HG02981 (cell line): ENCODE results near the gene BIRC7.
"Not testable (repeated sequence)": the region's sequence is repeated elsewhere in the genome, so short reads cannot be mapped to it uniquely, and the experiment has no call there.

Experiments used
- ATAC-seq: cut with Tn5 transposase; IDR thresholded peaks from one replicate; pipeline ENCODE4 v1.9.1; 2021; ENCODE audit warnings: mild to moderate bottlenecking, moderate library complexity; ENCODE audit not compliant: unreplicated experiment

Gene BIRC7

DNA sequence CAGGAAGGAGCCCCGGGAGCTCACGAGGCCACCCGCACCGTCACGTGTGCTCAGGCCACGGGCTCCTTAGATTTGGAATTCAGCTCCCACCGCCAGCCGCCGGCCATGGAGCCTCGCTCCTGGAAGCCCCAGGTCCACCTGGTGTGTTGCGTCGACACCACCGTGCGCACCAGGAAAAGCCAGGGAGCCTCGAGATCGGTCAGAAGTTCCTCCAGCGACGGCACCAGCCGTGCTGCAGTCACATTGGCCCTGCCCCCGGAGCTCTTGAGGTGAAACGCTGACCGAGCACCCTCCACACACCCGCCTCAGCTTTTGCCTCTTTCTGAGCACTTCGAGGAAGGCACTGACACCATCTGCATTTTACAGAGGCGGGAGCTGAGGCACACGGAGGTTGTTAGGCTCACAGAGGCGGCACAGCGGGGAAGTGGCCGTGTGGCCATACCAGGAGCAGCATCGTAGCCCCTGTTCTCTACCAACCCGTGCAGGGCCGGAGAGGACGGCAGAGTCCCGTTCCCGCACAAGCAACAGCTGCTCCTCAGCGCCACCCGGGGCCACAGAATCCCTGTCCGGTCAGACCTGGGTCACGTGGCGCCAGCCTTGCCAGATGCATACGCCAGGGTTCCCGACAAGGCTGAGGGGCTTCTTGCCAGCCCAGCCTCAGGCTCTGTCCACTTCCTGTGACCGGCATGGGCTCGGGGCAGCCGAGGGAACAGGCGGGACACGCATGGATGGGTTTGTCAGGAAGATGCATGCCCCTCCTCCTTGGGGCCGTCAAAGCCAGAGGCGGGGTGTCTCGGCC is 11.0 kb downstream of the BIRC7 start:
- ATAC-seq: no peak

GRCh38 chr20:63247671-63248228 is 12.0 kb downstream of the BIRC7 start:
- no peak for ATAC-seq

GRCh38 chr20:63248835-63249591 is 13.3 kb downstream of the BIRC7 start:
- no peak for ATAC-seq

DNA sequence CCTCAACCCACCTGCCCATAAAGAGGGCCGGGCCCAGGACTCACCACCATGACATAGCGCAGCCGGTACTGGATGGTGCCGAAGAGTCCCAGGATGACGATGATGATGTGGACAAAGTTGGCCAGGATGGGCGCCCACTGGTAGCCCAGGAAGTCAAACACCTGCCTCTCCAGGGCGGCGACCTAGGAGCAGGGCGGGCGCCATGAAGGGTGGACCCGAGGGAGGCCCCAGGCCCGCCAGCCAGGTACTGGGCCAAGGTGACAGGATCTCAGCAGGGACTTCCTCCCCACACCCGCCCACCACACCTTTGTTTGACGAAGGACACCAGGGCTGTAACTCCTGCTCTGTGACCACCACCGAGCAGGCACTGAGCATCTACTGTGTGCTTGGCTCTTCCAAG is 14.2 kb downstream of the BIRC7 start:
- no peak for ATAC-seq

GRCh38 chr20:63251350-63251749 is 15.6 kb downstream of the BIRC7 start:
- ATAC-seq: not testable (repeated sequence)

- ATAC-seq: no peak
Observed at GRCh38 chr20:63252284-63252711, 16.6 kb downstream of the BIRC7 start.

DNA sequence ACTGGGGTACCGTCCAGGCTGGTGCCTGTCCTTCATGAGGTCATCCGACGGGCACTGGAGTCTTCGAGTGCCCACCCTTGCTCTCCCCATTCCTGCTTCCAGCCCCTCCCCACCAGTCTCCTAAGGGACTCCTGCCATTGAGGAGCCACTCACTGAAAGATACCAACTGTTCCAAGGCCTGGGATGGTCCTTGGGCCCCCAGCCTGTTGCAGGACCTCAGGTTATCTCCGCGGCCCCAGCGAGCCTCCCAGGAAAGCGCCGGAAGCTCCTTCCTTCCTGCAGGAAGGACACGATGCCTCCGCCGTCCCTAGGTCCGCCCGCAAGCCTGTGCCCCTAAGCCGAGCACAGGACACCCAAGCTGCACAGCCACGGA is 17.3 kb downstream of the BIRC7 start:
- no peak for ATAC-seq

DNA sequence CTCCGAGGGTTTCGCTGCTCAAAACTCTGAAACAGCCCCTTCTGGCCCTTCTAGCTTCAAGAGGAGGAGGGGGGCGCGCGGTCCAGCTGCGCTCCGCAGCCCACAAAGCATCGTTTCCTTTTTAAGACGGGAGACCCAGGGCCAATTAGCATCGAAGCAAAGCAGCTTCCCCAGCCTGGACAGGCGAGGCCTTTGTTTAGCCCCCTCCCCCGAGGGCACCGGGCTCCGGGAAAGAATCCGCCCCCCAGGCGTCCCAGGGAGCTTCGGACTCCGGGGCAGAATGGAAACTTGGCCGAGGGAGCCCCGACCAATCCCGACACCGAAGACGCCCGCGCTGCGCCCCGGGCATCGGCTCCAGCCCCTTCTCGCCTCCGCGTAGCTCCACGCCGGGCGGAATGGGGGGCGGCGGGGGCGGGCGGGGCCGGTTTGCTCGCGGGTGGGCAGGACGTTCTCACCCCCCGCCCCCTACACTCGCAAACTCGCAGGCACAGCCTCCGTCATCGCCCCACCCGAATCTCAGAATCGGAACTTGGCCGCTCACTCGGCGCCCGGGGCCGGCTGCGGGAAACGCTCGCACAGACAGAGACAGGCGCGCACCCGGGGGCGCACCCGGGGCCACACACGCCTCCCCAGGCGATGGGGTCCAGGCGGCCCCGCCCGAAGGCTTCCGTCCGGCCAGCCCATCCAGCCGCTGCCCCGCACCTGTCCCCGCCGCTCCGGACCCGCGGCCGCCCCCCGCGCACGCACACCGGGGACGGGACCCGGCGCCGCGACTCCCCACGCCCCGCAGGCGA is 17.9 kb downstream of the BIRC7 start:
- no peak for ATAC-seq

DNA sequence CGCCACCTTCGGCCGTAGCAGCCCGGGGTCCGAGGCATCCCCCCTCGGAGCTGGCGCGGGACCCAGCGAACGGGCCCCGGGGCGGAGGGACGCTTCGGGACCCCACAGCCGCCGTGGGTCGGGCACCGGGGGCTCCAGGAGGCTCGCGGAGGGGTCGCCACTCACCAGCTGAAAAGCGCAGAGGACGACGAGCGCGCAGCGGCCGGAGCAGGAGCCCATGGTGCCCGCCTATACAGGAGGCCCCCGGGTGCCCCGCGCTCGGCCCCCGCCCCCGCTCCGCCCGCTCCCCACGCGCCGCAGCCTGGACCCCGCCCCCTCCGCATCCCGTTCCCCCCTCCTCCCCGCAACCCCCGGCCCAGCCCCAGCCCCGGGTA is 18.5 kb downstream of the BIRC7 start, which contains the start of gene NKAIN4:
Gene NKAIN4, minus strand, starts transcription at position 232 of the 374 bp plus-strand sequence. Its CDS starts 13 bp downstream, at position 219.
- no peak for ATAC-seq

- no peak for ATAC-seq
Observed at GRCh38 chr20:63254606-63255384, 19.1 kb downstream of the BIRC7 start.

- ATAC-seq: no peak
Observed at GRCh38 chr20:63255931-63256704, 20.4 kb downstream of the BIRC7 start.

DNA sequence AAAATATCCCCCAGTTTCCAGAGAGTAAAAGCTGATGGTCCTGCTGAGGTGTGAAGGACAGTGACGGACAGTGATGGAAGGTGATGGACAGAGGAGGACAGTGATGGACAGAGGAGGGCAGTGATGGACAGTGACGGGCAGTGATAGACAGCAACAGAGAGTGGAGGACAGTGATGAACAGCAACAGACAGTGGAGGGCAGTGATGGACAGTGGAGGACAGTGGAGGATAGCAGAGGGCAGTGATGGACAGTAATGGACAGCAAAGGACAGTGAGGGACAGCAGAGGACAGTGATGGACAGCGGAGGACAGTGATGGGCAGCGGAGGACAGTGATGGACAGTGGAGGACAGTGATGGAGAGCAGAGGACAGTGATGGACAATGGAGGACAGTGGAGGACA is 21.2 kb downstream of the BIRC7 start:
- ATAC-seq: no peak

GRCh38 chr20:63257629-63258028 is 21.9 kb downstream of the BIRC7 start:
- ATAC-seq: no peak

- no peak for ATAC-seq
Observed at GRCh38 chr20:63258781-63259180, 23.1 kb downstream of the BIRC7 start.

DNA sequence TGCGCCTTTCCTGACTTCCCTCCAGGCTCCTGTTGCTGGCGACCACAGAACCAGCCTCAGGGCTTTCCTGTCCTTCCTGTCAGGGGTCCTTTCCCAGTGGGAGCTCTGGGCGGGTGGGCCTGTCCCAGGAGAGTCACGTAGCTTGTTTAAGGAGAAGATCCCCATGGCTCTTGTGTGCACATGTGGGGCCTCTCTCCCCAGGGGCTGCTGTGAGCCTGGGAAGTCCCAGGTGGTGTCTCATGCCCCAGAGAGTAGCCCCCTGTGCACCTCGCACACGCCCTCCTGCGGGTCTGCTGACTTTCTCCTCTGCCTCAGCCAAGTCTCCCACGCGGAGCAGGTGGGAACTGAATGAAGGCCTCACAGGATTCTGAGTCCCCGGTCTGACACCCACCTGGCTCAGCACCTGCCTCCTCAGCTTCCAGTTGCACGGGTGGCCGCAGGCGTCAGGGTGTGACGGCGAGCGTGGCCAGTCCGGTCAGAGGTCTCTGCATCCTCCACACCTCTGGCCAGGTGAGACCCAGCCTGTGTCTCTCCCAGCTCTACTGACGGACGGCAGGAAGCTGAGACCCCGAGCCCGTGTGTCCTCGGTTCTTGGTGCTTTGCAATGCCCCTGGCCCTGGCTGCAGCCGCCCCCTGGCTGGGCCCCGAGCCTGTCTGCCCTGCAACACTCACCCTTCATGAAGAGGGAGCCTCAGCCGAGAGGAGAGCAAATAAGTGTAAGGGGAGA is 24.2 kb downstream of the BIRC7 start:
- no peak for ATAC-seq

DNA sequence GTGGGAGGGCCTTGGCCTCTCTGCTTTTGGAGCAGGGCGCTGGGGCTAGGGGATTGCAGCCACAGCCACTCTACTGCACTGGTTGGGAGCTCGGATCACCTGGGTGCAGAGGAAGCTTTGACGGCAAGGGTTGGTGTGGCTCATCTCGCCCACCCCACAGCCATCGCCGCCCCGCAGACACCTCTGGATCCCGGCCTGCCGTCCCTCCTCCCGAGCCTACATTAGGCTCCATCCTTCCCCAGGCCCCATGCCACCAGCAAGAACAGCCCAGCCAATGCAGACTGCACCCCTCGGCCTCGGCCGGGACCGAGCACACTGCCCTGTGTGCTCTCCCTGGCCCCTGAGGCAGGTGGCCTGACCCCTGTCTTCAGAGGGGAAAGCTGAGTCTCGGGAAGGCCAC is 24.8 kb downstream of the BIRC7 start:
- no peak for ATAC-seq

- no peak for ATAC-seq
Observed at GRCh38 chr20:63261060-63261794, 25.5 kb downstream of the BIRC7 start.
